Activated CD8-positive, alpha-beta memory T cell treated with anti-CD3 and anti-CD28 coated beads for 24 hours (primary cell): ENCODE results near the gene NR1D1.
"Not testable (repeated sequence)": the region's sequence is repeated elsewhere in the genome, so short reads cannot be mapped to it uniquely, and the experiment has no call there.

Experiments
- DNase-seq: peaks from one replicate; pipeline ENCODE4 v3.0.0-alpha.2; 2020

The NR1D1 gene

GRCh38 chr17:40100419-40100668, at the start of gene NR1D1:
Gene NR1D1, minus strand, starts transcription at chr17:40100589. Its CDS starts 495 bp downstream, at chr17:40100094.
- DNase-seq, result no peak

GRCh38 chr17:40148527-40148926, 48.1 kb upstream of the NR1D1 start:
- DNase-seq, result no peak

- no peak for DNase-seq
These were observed 45.1 kb upstream of the NR1D1 start for GRCh38 chr17:40145476-40145875.

- DNase-seq, result not testable (repeated sequence)
These were observed 42.8 kb upstream of the NR1D1 start for GRCh38 chr17:40143166-40143565.

GRCh38 chr17:40139566-40140058, 39.2 kb upstream of the NR1D1 start:
- DNase-seq, result no peak

- DNase-seq, result no peak
These were observed 35.4 kb upstream of the NR1D1 start for GRCh38 chr17:40135817-40136216.

- DNase-seq, result no peak
These were observed 33.8 kb upstream of the NR1D1 start for GRCh38 chr17:40134184-40134583.

GRCh38 chr17:40130352-40131042, 30.1 kb upstream of the NR1D1 start:
- DNase-seq, result no peak

GRCh38 chr17:40129498-40129897, 29.1 kb upstream of the NR1D1 start:
- DNase-seq, result no peak

GRCh38 chr17:40124279-40125141, 24.1 kb upstream of the NR1D1 start:
- no peak for DNase-seq

GRCh38 chr17:40123811-40124114, 23.4 kb upstream of the NR1D1 start:
- DNase-seq, result no peak

GRCh38 chr17:40122999-40123810, 22.8 kb upstream of the NR1D1 start:
- DNase-seq, result peak; percentile 84

GRCh38 chr17:40122136-40122998, 22.0 kb upstream of the NR1D1 start:
- DNase-seq, result peak; percentile 78

GRCh38 chr17:40121181-40122135, 21.1 kb upstream of the NR1D1 start, which contains the start of gene MSL1:
Gene MSL1, plus strand, starts transcription at chr17:40121971. Its CDS starts 642 bp downstream, at chr17:40122613.
- peak; percentile 94 for DNase-seq

- no peak for DNase-seq
These were observed 14.7 kb upstream of the NR1D1 start for GRCh38 chr17:40115101-40115436.

GRCh38 chr17:40113907-40114245, 13.5 kb upstream of the NR1D1 start:
- DNase-seq, result no peak

GRCh38 chr17:40113110-40113906, 12.9 kb upstream of the NR1D1 start:
- peak; percentile 95 for DNase-seq

GRCh38 chr17:40112718-40113109, 12.3 kb upstream of the NR1D1 start:
- no peak for DNase-seq

- DNase-seq, result no peak
These were observed 11.9 kb upstream of the NR1D1 start for GRCh38 chr17:40112191-40112711.
